IPS-NIHi7 (cell line): ENCODE data around the gene ATP2A3.
A peak's percentile ranks its signal among the peaks of the same experiment; 100 is the strongest.

Experiments
- DNase-seq: peaks from one replicate; pipeline ENCODE4 v3.0.0; 2012; ENCODE audit warnings: mixed read lengths; ENCODE audit errors: extremely low spot score

Gene ATP2A3

DNA sequence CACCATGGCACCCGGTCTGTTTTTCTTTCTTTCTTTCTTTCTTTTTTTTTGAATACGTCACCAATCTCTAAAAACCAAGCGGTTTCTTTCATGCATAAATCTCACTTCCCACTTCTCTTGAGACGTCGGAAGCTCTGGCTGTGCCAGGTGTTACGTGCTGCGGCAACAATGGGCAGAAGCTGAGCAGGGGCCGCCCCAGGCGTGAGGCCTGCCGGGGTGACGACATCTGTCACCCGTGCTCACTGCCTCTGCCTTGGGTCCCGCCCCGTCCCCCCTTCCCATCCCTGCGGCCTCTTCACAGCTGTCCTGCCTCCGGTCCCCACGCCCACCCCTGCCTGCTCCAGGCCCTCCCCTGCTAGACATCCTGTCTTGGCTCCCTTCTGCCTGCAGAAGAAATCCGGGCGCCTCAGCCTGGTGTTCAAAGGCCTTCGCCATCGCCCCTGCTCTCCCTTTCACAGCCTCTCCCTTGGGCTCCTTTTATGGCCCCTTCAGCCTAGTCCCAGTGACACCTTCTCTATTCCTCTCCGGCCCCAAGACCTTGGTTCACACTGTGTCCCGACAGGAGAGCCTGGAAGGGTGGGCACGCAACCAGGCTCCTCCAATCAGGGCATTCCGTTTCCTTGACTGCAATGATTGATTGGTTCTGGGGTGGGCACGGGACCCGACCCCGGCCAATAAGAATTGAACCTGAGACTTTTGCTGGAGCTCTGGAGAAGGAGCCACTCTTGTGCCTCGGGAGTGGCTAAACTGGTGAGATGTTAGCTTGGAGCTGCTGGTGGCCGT is 52.8 kb downstream of the ATP2A3 start:
- DNase-seq: no peak

DNA sequence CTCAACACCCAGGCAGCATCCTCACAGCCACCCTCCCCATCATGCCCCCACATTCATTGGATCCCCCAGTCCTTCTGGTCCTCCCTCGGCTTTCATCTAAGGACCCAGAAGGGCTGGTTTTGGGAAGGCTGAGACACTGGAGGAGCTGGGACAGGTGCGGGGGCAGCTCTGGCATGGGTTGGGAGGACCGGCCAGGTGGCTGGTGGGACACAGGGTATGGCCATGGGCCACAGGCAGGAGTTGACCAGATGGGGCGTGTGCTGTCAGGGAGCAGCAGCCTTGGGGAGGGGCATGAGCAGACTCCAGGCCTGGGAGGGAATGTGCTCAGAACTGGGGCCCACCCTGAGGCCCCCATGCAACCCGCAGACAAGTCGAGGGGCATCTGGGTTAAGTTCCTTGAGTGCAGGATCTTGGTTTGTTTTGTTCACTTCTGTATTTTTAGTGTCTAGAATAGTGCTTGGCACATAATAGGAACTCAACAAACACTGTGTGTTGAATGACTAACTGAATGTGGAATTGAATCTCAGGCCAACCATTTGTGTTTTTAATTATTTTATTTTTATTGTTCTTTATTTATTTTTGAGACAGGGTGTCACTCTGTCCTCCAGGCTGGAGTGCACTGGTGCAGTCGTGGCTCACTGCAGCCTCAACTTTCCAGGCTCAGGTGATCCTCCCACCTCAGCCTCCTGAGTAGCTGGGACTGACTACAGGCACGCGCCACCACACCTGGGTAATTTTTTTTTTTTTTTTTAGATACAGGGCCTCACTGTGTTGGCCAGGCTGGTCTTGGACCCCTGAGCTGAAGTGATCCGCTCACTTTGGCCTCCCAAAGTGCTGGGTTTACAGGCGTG is 53.6 kb downstream of the ATP2A3 start:
- DNase-seq: no peak

DNA sequence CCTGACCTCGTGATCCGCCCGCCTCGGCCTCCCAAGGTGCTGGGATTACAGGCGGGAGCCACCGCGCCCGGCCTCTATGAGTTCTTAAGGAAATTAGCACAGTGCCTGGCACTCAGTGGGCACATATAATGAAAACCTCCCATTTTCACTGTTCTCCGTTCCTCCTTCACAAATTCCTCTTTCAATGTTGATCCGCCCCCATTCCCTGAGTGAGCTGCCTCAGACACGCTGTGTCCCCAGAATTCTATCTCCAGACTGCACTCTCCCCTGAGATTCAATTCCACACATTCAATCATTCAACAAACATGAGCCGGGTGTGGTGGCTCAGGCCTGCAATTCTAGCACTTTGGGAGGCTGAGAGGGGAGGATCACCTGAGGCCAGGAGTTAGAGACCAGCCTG is 55.0 kb downstream of the ATP2A3 start:
- DNase-seq: no peak

DNA sequence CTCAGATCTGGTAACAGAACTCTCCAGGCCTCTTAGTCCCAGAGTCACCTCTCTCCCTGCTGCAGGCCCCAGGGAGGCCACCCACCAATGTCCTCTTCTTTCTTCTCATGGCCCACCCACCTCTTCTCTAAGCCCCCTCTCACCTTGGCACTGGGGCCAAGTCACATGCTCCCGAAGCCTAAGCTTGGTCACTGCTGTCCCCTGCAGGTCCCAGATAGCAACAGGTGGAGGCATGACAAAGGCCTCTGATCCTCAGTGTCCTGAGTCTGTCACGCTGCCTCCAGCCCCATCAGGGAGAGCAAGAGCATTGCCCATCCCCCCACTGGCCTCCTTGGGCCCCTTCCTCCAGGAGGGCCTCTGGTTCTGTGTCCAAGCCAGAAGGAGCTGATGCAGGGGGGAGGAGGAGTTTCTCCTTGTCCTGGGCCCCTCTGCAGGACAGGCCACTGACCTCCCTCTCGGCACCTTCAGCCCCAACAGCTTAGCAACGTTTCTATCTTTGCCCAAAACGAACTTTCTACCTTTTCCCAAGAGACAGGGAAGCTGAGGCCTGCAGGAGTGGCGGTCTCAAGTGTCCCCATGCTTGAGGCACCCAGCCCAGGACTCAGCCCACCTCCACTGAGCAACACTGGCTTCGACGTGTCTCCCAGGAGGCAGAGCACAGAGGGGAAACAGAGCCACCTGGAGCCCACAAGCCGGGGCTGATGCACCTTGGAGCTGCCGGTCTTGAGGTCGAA is 56.6 kb downstream of the ATP2A3 start:
- peak; percentile 42 for DNase-seq

DNA sequence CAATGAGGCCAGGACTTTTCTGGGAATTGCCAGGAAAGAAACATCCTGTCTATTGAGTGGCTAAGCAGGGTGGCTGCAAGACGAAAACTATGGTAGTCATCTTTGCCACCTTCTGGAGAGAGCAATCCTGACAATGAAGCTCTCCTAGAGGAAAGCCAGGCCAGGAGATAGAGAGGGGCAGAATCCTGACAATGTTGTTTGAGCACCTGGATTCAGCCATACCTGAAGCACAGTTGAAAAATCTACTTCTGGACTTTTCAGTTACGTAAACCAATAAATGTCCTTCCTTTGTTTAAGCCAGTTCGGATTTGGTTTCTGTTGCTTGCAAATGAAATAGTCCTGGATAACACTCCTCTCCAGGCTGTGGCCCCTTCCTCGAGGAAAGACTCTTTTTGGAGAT is 57.4 kb downstream of the ATP2A3 start:
- no peak for DNase-seq

DNA sequence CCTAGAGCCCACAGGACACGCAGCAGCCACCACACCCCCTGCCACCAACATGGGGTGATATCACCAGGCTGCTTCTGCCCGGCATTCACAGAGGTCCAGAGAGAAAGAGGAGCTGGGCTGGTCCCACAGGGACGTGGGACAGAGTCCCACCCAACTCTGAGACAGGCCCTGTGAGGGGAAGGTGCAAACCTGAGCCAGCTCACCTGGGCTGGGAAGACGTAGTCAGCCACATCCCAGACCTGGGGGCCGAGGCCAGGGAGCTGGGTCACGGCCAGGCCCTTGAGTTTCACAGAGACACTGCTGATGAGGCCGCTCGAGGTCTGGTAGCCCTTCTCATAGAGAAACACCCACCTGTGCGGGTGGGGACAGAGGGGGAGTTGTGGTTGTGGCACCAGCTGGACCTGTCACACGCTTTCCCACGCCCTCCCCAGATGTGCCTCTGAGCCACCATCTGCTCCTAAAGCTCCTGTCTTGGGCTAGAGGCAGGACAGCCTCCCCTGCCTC is 59.2 kb downstream of the ATP2A3 start:
- no peak for DNase-seq

DNA sequence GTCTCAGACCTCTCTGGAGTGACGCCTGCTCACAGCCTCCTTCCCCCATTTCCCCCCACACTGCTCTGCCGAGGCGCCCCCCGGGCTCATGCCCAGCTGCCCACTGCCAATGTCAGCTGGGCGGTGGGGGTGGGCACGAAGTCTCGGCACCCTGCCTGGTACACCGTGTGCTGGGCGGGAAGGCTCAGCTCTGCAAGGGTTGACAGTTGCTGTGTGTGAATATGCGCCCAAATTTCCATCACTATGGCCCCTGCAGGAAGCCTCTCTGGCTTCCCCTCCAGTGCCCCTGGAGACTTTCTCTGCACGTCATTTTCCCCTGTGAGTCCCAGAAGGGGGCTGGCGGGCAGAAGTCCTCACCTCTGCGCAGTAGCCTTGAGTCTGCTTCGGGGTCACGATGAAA is 59.7 kb downstream of the ATP2A3 start:
- no peak for DNase-seq

DNA sequence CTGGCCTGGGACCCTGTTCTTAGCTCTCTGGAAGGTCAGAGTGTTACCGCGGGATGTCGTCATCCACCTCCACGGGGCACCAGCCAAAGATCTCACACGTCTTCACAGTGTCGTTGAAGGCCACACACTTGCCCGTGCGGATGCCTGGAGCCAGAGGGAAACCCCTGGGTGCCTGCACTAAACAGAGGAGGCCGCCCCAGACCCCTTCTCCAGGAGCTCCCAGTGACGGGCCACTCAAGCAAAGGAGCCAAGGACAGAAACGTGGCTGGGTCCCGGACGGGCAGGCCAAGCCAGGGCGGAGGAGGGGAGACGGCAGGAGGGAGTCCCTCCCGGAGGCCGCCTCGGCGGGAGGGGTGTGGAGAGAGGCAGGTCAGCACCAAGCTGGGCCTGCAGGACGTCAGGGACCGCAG is 60.4 kb downstream of the ATP2A3 start:
- DNase-seq: no peak

DNA sequence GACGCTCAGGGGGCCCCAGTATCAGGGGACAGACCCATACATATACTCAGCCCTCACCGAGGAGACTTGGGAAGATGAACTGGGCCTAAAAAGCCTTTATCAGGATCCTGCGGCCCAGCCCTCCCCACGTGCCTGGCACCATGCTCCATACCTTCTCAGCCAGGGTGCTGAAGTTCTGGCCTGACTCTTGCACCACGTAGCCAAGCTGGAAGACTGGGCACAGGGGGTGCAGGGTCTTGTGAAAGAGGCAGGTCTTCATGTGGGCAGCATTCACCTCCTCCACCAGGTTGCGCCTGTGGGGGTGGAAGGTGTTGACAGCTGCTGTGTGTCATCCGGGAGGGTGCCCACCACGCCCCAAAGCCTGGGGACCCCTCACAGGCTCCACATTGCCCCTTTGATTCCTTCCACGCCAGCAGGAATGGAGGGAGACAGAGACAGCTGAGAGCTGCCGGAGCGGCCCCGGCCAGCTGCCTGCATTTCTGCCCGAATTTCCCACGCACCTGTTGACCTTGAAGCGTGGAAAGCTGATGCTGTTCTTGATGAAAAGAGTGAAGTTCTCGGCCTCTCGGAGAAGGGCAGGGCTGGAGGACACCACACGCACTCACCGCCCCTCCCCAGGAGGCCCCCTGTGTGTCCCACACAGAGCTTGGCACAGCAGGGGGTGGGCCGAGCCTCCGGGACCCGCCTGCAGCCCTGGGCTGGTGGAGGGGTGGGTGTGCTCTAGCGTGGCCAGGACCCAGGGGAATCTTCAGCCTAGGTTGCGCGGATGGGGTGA is 61.0 kb downstream of the ATP2A3 start:
- no peak for DNase-seq

DNA sequence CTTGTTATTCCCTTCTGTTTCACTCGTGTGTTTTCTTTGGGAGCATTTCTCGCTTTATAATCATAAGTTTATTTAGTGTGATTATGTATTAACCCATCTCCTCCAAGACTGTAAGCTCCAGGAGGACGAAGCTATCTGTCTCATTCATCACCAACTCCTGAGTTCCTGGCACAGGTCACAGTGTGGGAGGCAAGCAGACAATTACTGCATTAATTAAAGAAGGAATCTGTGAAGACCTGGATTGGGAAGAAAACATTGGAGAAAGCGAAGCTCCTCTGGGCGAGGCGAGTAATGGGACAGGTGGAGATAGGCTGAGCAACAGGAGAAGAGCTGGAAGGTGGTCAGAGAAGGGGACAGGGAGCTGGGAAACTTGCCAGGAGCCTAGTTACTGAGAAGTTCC is 63.6 kb downstream of the ATP2A3 start:
- DNase-seq: no peak

DNA sequence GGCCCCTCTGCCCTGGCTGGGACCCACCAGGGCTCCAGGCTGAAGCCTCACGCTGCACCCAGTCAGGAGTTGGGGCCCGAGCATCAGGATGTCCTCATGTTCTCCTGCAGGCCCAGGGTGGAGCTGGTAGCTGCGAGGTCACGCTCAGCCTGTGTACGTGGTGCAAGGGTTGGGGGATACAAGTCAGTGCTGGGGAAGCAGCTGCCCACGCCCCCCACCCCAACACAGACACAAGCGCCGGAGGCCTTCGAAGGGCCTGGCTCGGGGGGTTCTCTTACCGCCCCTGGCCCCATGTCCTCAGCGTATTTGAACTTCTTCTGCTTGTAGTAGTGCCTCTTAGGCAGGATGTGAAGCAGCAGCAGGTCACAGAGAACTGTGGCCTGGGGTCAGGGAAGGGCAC is 66.5 kb downstream of the ATP2A3 start:
- DNase-seq: no peak

DNA sequence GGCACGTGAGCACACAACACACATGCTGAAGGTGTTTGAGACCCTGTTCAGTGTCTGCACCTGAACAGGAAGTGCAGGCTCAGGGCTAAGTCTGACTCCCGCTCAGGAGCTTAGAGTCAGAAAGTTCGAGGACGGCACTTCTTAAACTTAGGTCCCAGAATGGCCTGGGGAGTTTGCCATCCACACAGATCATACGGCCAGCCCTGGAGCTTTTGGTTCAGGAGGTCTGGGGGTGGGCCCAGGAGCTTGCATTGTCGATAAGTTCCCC is 67.3 kb downstream of the ATP2A3 start:
- DNase-seq: no peak

DNA sequence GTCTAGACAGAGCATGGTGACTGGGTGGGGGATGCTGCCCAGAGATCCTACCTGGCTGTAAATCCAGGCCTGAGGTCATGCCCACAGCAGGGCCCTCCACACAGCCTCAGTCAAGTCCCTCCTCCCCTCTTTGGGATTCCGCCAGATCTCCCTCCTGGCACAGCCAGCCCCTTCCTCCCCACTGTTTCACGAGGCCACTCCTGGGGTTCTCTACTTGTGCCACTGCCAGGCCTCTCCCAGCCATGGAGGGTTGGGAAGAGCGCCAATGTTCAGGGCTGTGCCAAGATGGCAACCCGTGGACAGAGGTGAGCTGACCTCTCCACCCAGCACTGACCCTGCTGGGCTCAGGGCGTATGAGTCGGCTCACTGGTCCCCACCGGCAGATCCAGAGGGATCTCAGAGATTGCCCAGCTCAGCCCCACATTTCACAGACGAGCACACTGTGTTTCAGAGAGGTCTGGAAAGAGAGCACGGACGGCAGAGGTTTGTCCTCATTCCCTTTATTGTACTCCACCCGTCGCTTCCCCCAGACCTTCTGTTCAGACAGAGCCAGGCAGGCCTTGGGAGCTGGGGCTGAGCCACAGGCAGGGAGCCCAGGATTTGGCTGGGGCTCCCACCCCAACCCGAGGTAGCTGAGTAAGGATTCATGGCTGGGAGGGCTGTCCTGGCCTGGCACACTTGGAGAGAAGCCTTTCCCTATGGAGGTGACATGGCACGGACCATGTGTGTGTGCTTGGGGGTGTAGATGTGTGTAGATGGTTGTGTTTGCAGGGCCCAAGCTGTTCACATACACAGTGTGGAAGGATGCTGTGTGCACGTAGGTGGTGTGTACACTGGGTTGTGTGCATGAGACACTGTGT is 67.9 kb downstream of the ATP2A3 start:
- DNase-seq: no peak

DNA sequence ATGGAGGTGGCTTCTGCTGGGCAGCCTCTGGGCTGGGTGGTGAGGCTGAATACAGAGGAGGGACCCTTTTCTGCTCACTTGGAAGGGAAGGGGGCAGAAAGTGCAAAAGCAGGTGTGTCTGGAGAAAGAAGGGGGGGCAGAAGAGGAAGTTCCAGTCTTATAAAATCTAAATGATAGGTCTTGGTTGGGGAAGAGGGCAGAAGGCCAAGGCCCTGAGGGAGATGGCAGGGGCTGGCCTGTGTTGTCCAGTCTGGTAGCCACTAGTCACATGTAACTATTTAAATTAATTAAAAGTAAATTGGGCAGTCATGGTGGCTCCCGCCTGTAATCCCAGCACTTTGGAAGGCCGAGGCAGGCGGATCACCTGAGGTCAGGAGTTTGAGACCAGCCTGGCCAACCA is 68.9 kb downstream of the ATP2A3 start:
- DNase-seq: no peak

DNA sequence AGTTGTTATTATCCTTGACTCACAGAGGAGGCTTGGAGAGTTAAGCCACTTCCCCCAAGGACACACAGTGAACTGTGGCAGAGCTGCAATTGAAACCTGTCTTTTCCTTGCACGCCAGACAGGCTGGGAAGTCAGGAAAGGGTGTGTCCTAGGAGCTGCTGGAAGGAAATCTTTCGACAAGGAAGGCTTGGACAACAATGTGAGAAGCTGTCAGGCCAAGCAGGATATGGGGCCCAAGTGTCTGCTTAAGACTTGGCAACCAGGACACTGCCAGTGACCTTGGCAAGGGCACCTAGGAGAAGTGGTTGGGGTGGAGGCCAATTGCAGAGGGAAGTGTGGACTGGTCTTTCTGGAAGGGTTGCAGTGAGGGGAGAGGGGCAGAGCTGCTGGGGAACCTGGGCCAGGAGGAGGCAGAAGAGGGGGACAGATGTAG is 69.3 kb downstream of the ATP2A3 start:
- no peak for DNase-seq

DNA sequence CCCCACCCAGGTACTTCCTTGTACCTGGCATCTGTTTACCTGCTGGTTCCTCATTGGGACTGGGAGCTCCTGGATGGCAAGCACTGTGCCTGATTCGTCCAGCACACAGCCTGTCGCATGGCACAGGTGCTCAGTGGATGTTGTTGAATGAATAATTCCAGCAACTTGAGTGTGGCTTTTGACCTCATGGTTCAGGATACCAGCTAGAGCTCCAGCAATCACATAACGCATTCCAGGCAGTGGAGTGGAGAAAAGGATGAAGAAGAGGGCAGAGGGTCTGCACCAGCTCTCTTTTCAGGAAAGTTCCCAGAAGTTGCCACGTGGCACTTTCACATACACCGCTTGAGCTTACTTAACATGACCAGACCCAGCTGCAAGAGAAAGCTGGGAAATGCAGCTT is 70.0 kb downstream of the ATP2A3 start:
- no peak for DNase-seq

DNA sequence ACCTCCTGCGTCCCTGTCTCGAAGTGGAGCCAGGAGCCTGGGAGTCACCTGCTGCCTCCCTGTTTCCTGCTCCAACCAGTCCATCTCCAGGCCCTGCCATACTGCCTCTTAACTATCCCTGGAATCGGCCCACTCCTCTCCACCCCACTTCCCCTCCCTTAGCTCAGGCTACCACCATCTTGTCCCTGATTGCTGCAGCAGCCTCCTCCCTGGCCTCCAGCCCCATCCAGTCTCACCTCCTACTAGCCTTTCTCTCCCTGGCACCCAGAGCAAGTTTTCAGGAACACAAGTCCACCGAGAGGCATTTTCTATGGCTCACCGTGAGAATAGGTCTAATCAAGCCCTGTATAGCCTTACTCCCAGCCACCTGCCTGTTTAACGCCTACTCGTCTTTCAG is 70.5 kb downstream of the ATP2A3 start:
- DNase-seq: no peak

DNA sequence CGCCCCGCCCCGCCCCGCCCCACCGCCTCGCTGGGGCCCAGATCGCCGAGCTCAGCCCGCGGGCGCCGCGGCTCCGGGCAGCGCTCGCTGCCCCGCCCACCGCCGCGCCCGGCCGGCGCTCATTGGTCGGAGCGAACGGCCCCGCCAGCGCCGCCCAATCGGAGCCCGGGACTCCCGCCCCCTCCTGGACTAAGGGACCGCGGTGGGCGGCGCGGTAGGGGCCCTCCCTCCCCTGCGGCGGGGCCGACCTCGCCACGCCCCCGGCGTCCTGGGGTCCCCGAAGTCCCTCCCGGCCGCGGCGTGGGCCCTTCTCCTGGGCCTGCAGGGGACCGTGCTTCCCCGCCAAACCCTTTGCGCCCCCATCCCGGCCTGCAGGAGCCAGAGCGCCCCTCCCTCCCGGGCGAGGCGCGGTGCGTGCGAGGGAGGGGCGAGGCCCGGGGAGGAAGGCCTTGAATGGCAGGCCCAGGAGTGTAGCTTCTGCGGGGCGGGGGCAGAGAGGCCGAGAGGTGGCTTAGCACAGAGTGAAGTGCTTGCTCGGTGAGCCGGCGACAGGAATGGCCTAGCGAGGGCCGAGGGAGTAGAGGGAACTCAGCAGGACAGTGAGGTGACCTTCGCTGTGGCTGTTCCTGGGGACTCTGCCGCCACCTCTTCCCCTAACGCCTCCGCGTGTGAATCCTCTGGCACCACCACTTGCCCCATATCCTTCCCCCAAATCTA is 71.1 kb downstream of the ATP2A3 start, which contains the start of gene CAMKK1:
Gene CAMKK1, minus strand, starts transcription at position 51 of the 717 bp plus-strand sequence. CDS start 7,366 bp downstream, outside the sequence.
- peak; percentile 98 for DNase-seq

DNA sequence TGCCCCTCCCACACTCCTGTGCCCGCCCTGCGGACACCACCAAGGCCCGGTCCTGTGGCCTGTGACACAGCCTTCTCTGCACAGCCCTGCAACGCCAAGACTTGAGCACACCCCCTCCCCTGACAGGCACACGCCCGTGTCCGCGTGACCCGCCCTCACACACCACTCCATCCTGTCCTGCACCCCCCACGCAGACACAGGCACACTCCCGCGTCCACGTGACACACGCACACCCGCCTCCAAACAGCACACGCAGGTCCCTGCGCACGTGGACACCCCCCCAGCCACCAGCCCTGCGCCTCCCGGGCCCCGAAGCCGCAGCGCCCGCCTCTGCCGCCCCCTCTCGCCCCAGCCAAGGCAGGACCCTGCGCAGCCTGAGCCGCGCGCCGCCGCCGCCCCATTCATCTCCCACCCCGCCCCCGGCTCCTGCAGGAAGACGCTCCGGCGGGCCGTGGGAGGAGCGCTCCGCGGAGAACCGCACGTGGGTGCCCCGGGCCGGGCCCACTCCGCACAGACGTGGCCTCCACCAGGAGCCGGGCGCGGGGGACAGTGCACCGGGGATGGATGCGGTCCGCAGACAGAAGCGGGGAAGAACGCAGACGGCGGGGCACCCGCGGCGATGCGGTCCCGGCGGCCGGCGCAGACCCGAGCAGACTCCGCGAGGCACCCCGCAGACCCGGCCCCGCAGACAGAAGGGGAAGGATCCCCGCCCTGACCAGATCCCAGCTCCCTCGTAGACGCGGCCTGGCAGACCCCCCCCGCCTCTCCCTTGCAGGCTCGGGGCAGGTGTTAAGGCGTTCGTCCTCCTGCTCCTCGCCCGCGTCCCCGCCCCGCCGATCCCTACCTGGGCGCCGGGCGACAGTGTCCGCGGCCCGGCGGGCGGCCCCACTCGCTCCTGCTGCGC is 71.9 kb downstream of the ATP2A3 start:
- peak; percentile 59 for DNase-seq
